Mononuclear cell (primary cell): ENCODE results near the gene TP53RK. TPM values are rescaled to one million over a fixed set of nuclear protein-coding genes. Genes with fewer than 3 reads are reported as not detected.

Source experiments
- H3K27me3 ChIP-seq: 2 replicates; pipeline ENCODE4 v1.6.0; 2011; ENCODE audit warnings: low read length, control low read depth; ENCODE audit not compliant: insufficient read depth
- H3K4me1 ChIP-seq: 2 replicates; pipeline ENCODE4 v1.5.1; 2011; ENCODE audit warnings: mild to moderate bottlenecking, low read length, control low read depth; ENCODE audit not compliant: insufficient read depth
- H3K4me3 ChIP-seq: 2 replicates; pipeline ENCODE4 v1.5.1; 2011; ENCODE audit warnings: mild to moderate bottlenecking, low read length, moderate library complexity
- H3K9me3 ChIP-seq: 2 replicates; pipeline ENCODE4 v1.5.1; 2011; ENCODE audit warnings: low read depth, mild to moderate bottlenecking, control low read depth, low read length
- total RNA-seq: library from RNA; depleted of rRNA; stranded (reverse); fragments of >200 nt; gene quantifications from one replicate; pipeline ENCODE4 v1.2.3, GENCODE V29; 2012

The TP53RK gene
- total RNA-seq, 1 donor: 6.5 TPM

DNA sequence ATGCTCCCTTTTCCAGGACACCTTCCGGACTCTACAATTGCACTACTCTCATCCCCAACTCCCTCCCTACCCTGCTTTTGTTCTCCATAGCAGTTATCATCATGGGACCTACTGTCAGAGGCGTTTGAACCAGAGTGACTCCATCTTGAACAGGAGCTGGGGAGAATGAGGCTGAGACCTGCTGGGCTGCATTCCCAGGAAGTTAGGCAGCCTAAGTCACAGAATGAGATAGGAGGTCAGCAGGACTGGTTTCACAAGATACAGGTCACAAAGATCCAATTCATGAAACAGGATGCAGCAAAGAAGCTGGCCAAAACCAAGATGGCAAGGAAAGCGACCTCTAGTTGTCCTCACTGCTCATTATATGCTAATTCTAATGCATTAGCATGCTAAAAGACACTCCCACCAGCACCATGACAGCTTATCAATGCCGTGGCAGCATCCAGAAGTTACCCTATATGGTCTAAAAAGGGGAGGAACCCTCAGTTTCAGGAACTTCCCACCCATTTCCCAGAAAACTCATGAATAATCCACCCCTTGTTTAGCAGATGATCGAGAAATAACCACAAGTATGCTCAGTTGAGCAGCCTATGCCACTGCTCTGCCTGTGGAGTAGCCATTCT, 53.6 kb downstream of the TP53RK start:
- Histone ChIP-seq H3K9me3 (no peaks in the 10 kb centered on the region), H3K4me1 (peaks cover 14% of the 10 kb centered on the region), H3K27me3 (no peaks in the 10 kb centered on the region), H3K4me3 (no peak overlapping the region)

DNA sequence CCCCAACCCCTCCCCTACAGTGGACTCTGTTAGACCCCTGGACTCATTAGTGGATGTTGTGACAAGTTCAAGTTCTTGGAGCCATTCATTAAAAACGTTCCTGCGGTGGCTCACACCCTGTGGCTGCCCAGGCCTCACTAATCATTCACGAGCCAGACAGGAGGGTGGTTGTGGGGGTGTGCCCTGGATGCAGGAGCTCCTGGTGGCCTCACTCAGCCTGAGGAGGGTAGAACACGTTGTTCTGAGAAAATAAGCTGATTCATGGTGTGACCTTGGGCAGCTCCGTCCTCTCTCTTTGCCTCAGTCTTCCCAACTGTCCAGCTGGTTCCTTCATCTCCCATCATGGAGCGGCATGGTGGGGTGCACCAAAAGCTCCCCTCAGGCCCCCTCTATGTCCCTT, 54.7 kb downstream of the TP53RK start:
- peaks cover 15% of the 10 kb centered on the region for H3K4me1 ChIP-seq
- no peak overlapping the region for H3K4me3 ChIP-seq
- H3K9me3 ChIP-seq: no peaks in the 10 kb centered on the region
- no peaks in the 10 kb centered on the region for H3K27me3 ChIP-seq

Other genes with a start within 250 kb of the TP53RK start
- gene ZNF334, start 175.9 kb downstream of the TP53RK start, total RNA-seq: 0.10 TPM
- gene OCSTAMP, start 138.8 kb downstream of the TP53RK start, total RNA-seq: not detected
- 0.10 TPM for gene SLC13A3, start 38.0 kb downstream of the TP53RK start, total RNA-seq
- under 0.01 TPM for gene SLC2A10, start 20.2 kb upstream of the TP53RK start, total RNA-seq
- gene EYA2, start 205.4 kb upstream of the TP53RK start, total RNA-seq: 0.10 TPM